Measurements from ENCODE around the gene GUK1. TPM values are rescaled to one million over a fixed set of nuclear protein-coding genes. Genes with fewer than 3 reads are reported as not detected.

Gene GUK1
- total RNA-seq, 4 donors from 2014 or later = 183 to 573 (median 382) TPM

GRCh38 chr1:228122921-228123441, 17.1 kb upstream of the GUK1 start:
- Histone ChIP-seq H3K27me3 (no peaks in the 10 kb centered on the region), H3K4me3 (no peak overlapping the region), H3K27ac (no peak overlapping the region), H3K9me3 (no peaks in the 10 kb centered on the region), H3K4me1 (no peaks in the 10 kb centered on the region), H3K36me3 (no peaks in the 10 kb centered on the region)
- intact Hi-C loops (cut with DNase I; ENCODE audit: low total_unique reads) (no loop called here), in situ Hi-C loops (cut with MboI; ENCODE audit: low pct_ligation_motif_present in 1 of 4, low pct_unique_long_range_greater_than_20kb in 1 of 4, low sequenced_read_pairs in 3 of 4) (loop anchor here in 1 of 4 donors (10.0 kb wide), 1 partner anchor 52 kb away; no protein-coding TSS in a partner anchor)
- TF ChIP-seq POLR2A (IDR thresholded peaks at IDR 0.05) = no peak
- TF ChIP-seq CTCF (IDR thresholded peaks at IDR 0.05) = no peak
- no peak for TF ChIP-seq EP300 (IDR thresholded peaks at IDR 0.05; ENCODE audit: low read depth)
- TF ChIP-seq POLR2AphosphoS5 (IDR thresholded peaks at IDR 0.05) = no peak
- WGBS, 2 donors (ENCODE audit: low coverage in 1 of 2) = 79 to 86% methylated on average over 1 of the region's 1 CpG
- no peak for DNase-seq

DNA sequence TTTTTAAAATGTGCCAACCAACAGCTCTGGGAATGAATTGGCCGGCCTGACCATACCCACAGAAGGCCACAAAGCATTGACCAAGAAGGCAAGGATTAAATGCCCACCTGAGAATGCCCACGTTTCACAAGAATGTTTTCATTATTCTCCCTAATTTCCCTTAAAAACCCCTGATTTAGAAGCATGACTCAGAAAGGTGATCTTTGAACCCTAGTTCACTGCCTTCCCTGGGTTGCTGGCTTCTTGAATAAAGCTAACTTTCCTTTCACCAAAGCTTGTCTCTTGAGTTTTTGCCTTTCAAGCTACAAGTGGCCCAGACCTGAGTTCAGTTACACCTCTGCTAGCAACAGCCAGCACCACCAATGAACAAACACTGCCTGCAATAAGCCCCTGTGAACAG, 16.6 kb upstream of the GUK1 start:
- H3K9me3 ChIP-seq = no peaks in the 10 kb centered on the region
- WGBS, 2 donors (ENCODE audit: low coverage in 1 of 2) = 57% methylated on average over 2 of the region's 2 CpGs; no CpG with 5 or more reads in 1 of the 2 donors
- H3K36me3 ChIP-seq = no peaks in the 10 kb centered on the region
- no peak overlapping the region for H3K4me3 ChIP-seq
- in situ Hi-C loops (cut with MboI; ENCODE audit: low pct_ligation_motif_present in 1 of 4, low pct_unique_long_range_greater_than_20kb in 1 of 4, low sequenced_read_pairs in 3 of 4) (loop anchor here in 1 of 4 donors (10.0 kb wide), 1 partner anchor 51 kb away; no protein-coding TSS in a partner anchor), intact Hi-C loops (cut with DNase I; ENCODE audit: low total_unique reads) (no loop called here)
- no peak overlapping the region for H3K27ac ChIP-seq
- no peak for TF ChIP-seq POLR2A (IDR thresholded peaks at IDR 0.05)
- no peak for TF ChIP-seq CTCF (IDR thresholded peaks at IDR 0.05)
- no peak for TF ChIP-seq EP300 (IDR thresholded peaks at IDR 0.05; ENCODE audit: low read depth)
- no peak for TF ChIP-seq POLR2AphosphoS5 (IDR thresholded peaks at IDR 0.05)
- no peak for DNase-seq
- H3K4me1 ChIP-seq = no peaks in the 10 kb centered on the region
- no peaks in the 10 kb centered on the region for H3K27me3 ChIP-seq

- WGBS, 2 donors (ENCODE audit: low coverage in 1 of 2) = 69 to 74% methylated on average over 3 to 5 of the region's 5 CpGs
- no peak for DNase-seq
- in situ Hi-C loops (cut with MboI; ENCODE audit: low pct_ligation_motif_present in 1 of 4, low pct_unique_long_range_greater_than_20kb in 1 of 4, low sequenced_read_pairs in 3 of 4) (loop anchor here in 1 of 4 donors (10.0 kb wide), 1 partner anchor 50 kb away; no protein-coding TSS in a partner anchor), intact Hi-C loops (cut with DNase I; ENCODE audit: low total_unique reads) (no loop called here)
- H3K9me3 ChIP-seq = no peaks in the 10 kb centered on the region
- H3K4me1 ChIP-seq = no peaks in the 10 kb centered on the region
- H3K27ac ChIP-seq = no peak overlapping the region
- H3K4me3 ChIP-seq = no peak overlapping the region
- TF ChIP-seq EP300 (IDR thresholded peaks at IDR 0.05; ENCODE audit: low read depth) = no peak
- no peak for TF ChIP-seq CTCF (IDR thresholded peaks at IDR 0.05)
- TF ChIP-seq POLR2AphosphoS5 (IDR thresholded peaks at IDR 0.05) = no peak
- TF ChIP-seq POLR2A (IDR thresholded peaks at IDR 0.05) = no peak
- no peaks in the 10 kb centered on the region for H3K36me3 ChIP-seq
- peaks cover 2% of the 10 kb centered on the region for H3K27me3 ChIP-seq
These were observed 14.9 kb upstream of the GUK1 start for GRCh38 chr1:228125185-228125584.

DNA sequence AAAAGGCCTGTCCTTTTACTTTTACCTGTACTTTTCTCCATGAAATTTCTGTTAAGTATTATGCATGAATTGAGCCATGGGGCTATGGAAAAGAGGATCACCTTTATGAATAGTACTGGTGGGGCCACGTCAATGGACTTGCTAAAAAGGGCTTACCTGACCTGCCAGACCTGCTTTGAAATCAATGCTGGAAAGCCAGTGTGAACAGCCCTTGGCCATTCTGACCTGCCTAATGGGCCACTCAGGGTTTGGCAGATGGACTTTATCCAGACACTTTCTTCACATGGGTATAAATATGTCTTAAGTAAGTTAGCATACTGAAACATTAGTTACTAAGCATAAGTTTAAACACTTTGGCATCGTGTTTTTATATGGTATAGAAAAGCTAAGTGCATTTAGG, 8.3 kb upstream of the GUK1 start:
- Histone ChIP-seq H3K4me3 (no peak overlapping the region), H3K9me3 (no peaks in the 10 kb centered on the region), H3K4me1 (peaks cover 0 to 7% (median 5%) of the 10 kb centered on the region in 4 donors), H3K27me3 (peaks cover 9% of the 10 kb centered on the region), H3K27ac (no peak overlapping the region), H3K36me3 (no peaks in the 10 kb centered on the region)
- no peak for DNase-seq
- 68 to 92% methylated on average over 2 of the region's 2 CpGs for WGBS, 2 donors (ENCODE audit: low coverage in 1 of 2)
- intact Hi-C loops (cut with DNase I; ENCODE audit: low total_unique reads) = no loop called here
- in situ Hi-C loops (cut with MboI; ENCODE audit: low pct_ligation_motif_present in 1 of 4, low pct_unique_long_range_greater_than_20kb in 1 of 4, low sequenced_read_pairs in 3 of 4) = no loop called here
- no peak for TF ChIP-seq EP300 (IDR thresholded peaks at IDR 0.05; ENCODE audit: low read depth)
- no peak for TF ChIP-seq POLR2A (IDR thresholded peaks at IDR 0.05)
- TF ChIP-seq CTCF (IDR thresholded peaks at IDR 0.05) = no peak
- no peak for TF ChIP-seq POLR2AphosphoS5 (IDR thresholded peaks at IDR 0.05)
